OCI-LY1 (cell line): ENCODE measurements around the gene MROH7.

ENCODE experiments used
- H2AFZ ChIP-seq: fragments of 200-600 bp; sonication (generic), shearing (Covaris generic); 2 replicates; pipeline ENCODE4 v1.6.0; 2014; ENCODE audit warnings: antibody characterized with exemption, mild to moderate bottlenecking, low read length
- H3F3A ChIP-seq: fragments of 200-600 bp; sonication (generic), shearing (Covaris generic); 2 replicates; pipeline ENCODE4 v1.6.0; 2014; ENCODE audit warnings: mild to moderate bottlenecking, antibody characterized with exemption, low read length, moderate library complexity; ENCODE audit not compliant: insufficient read depth
- H3K27ac ChIP-seq: fragments of 200-600 bp; sonication (generic); 2 replicates; pipeline ENCODE4 v1.5.1; 2014; ENCODE audit warnings: low read length, mixed run types, mild to moderate bottlenecking, low read depth; ENCODE audit not compliant: poor library complexity, severe bottlenecking
- H3K27me3 ChIP-seq: fragments of 200-600 bp; sonication (generic); 2 replicates; pipeline ENCODE4 v1.6.0; 2014; ENCODE audit warnings: antibody characterized with exemption, mild to moderate bottlenecking, low read length, moderate library complexity; ENCODE audit not compliant: insufficient read depth
- H3K36me3 ChIP-seq: fragments of 200-600 bp; sonication (generic); 2 replicates; pipeline ENCODE4 v1.6.1; 2014; ENCODE audit warnings: mild to moderate bottlenecking, antibody characterized with exemption, low read length, moderate library complexity, mixed read lengths; ENCODE audit not compliant: insufficient read depth
- H3K4me1 ChIP-seq: fragments of 200-600 bp; sonication (generic); 2 replicates; pipeline ENCODE4 v1.5.1; 2014; ENCODE audit warnings: mild to moderate bottlenecking, low read length, moderate library complexity; ENCODE audit not compliant: insufficient read depth, severe bottlenecking
- H3K4me2 ChIP-seq: fragments of 200-600 bp; sonication (generic), shearing (Covaris generic); 2 replicates; pipeline ENCODE4 v1.6.1; 2014; ENCODE audit warnings: low read length
- H3K4me3 ChIP-seq: fragments of 200-600 bp; sonication (generic); 2 replicates; pipeline ENCODE4 v1.5.1; 2014; ENCODE audit warnings: low read length, low read depth, mild to moderate bottlenecking, mixed read lengths; ENCODE audit not compliant: poor library complexity, severe bottlenecking
- H3K79me2 ChIP-seq: fragments of 200-600 bp; shearing (Covaris generic); 2 replicates; pipeline ENCODE4 v1.6.1; 2016; ENCODE audit warnings: mixed run types, low read length, mixed read lengths; ENCODE audit not compliant: insufficient read depth
- H3K9ac ChIP-seq: fragments of 200-600 bp; sonication (generic), shearing (Covaris generic); 2 replicates; pipeline ENCODE4 v1.6.1; 2014; ENCODE audit warnings: mild to moderate bottlenecking, low read length, mixed read lengths
- H3K9me2 ChIP-seq: fragments of 200-600 bp; sonication (generic), shearing (Covaris generic); 2 replicates; pipeline ENCODE4 v1.6.1; 2014; ENCODE audit warnings: low read depth, mild to moderate bottlenecking, low read length, mixed read lengths
- H3K9me3 ChIP-seq: fragments of 200-600 bp; shearing (Covaris generic); 2 replicates; pipeline ENCODE4 v1.6.1; 2014; ENCODE audit warnings: low read length, mixed read lengths
- H4K20me1 ChIP-seq: fragments of 200-600 bp; sonication (generic), shearing (Covaris generic); 2 replicates; pipeline ENCODE4 v1.6.0; 2016; ENCODE audit warnings: mild to moderate bottlenecking, low read length; ENCODE audit not compliant: insufficient read depth
- CTCF ChIP-seq: fragments of 200-600 bp; sonication (generic), shearing (Covaris generic); IDR thresholded peaks from 2 replicates; pipeline ENCODE4 v1.5.1; 2017; ENCODE audit warnings: mild to moderate bottlenecking, antibody characterized with exemption, low read length, moderate library complexity, mixed read lengths
- EZH2 ChIP-seq: fragments of 200-600 bp; sonication (generic), shearing (Covaris generic); IDR thresholded peaks from 2 replicates; pipeline ENCODE4 v1.8.0; 2017; ENCODE audit warnings: borderline replicate concordance, mixed run types, mild to moderate bottlenecking, antibody characterized with exemption, low read length, moderate library complexity, mixed read lengths

Gene MROH7

GRCh38 chr1:54745864-54746263 is 104.3 kb downstream of the MROH7 start:
- Histone ChIP-seq H3K9ac (no peak overlapping the region), H2AFZ (no peak overlapping the region), H3K4me1 (no peaks in the 10 kb centered on the region), H3K9me2 (no peaks in the 10 kb centered on the region), H3K4me3 (no peak overlapping the region), H3K27me3 (no peaks in the 10 kb centered on the region), H4K20me1 (no peaks in the 10 kb centered on the region), H3K4me2 (no peak overlapping the region), H3F3A (no peaks in the 10 kb centered on the region), H3K36me3 (peaks cover 26% of the 10 kb centered on the region), H3K79me2 (no peaks in the 10 kb centered on the region), H3K9me3 (no peaks in the 10 kb centered on the region), H3K27ac (no peak overlapping the region)
- TF ChIP-seq CTCF = no peak
- no peak for TF ChIP-seq EZH2

GRCh38 chr1:54748094-54748835 is 106.7 kb downstream of the MROH7 start:
- Histone ChIP-seq H3K27ac (no peak overlapping the region), H3K36me3 (peaks cover 3% of the 10 kb centered on the region; the same call in 1 of the 2 replicates), H3K9me2 (no peaks in the 10 kb centered on the region), H3K27me3 (no peaks in the 10 kb centered on the region), H4K20me1 (no peaks in the 10 kb centered on the region), H3F3A (no peaks in the 10 kb centered on the region), H3K4me2 (no peak overlapping the region), H2AFZ (no peak overlapping the region), H3K79me2 (no peaks in the 10 kb centered on the region), H3K9ac (no peak overlapping the region), H3K4me3 (no peak overlapping the region), H3K9me3 (no peaks in the 10 kb centered on the region), H3K4me1 (no peaks in the 10 kb centered on the region)
- no peak for TF ChIP-seq CTCF
- no peak for TF ChIP-seq EZH2

- TF ChIP-seq EZH2 (no peak), CTCF (no peak)
- Histone ChIP-seq H3K79me2 (no peaks in the 10 kb centered on the region), H3K4me1 (no peaks in the 10 kb centered on the region), H3K4me2 (no peak overlapping the region), H3K27me3 (no peaks in the 10 kb centered on the region), H3K4me3 (no peak overlapping the region), H3K27ac (no peak overlapping the region), H3F3A (no peaks in the 10 kb centered on the region), H2AFZ (no peak overlapping the region), H3K9ac (no peak overlapping the region), H4K20me1 (no peaks in the 10 kb centered on the region), H3K9me2 (no peaks in the 10 kb centered on the region), H3K9me3 (no peaks in the 10 kb centered on the region), H3K36me3 (no peaks in the 10 kb centered on the region)
Measured at GRCh38 chr1:54750596-54750995, 109.0 kb downstream of the MROH7 start.
